ENCODE results near the gene AK4.
"Not testable (repeated sequence)": the region's sequence is repeated elsewhere in the genome, so short reads cannot be mapped to it uniquely, and the experiment has no call there.

The AK4 gene

DNA sequence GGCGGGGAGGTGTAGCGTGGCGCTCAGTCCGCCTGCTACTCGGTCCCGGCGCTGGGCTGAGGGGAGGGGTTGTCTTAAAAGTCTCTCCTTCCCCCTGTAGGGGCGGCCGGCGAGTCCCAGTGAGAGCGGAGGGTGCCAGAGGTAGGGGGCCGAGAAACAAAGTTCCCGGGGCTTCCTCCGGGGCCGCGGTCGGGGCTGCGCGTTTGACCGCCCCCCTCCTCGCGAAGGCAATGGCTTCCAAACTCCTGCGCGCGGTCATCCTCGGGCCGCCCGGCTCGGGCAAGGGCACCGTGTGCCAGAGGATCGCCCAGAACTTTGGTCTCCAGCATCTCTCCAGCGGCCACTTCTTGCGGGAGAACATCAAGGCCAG, at the start of gene AK4:
AK4 (plus strand) TSS at position 26 of the 370 bp plus-strand sequence; CDS start at position 231, 205 bp downstream.
- DNase-seq, result not testable (repeated sequence)

DNA sequence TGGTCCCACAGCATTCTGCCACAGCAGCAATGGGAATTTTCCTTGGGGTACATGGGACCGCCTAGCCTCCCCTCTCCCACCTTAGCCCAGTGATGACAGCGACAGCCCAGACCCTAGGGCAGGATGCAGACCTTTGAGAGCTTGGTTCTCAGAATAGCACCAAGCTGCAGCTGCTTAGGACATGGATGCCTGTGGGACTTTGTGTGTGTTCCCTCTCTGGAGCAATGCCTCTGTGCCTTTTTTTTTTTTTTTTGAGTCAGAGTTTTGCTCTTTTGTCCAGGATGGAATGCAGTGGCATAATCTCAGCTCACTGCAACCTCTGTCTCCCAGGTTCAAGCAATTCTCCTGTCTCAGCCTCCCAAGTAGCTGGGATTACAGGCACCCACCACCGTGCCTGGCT, 44.2 kb upstream of the AK4 start:
- no peak for DNase-seq

DNA sequence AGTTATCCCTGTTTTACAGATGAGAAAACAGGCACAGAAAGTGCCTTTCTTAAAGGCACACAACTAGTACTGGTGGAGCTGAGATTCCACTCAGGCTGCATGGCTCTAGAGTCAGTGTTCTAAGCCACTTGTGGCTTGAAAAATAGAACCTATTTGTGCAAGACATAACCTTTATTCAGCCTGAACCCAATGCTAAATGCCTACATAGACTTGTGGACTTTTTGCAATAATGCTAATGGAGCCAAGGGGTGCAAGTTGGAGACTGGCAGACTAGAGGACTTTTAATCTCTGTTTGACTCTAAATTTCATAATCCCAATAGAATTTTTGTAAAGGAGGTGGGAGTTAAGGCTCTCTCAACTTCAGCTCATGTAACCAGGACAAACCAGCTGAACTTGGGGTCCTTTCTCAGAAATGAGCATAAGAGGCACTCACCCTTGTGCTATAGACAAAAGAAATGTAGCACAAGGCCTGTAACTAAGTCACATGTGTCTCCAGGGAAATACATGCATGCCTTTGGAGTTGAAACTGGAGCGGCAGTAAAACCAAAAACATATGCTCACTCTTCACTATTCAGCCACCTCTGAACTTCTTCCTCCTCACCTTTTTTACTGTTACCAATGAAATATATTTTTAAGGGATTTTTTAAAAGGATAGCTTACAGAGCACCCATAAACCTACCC, 43.0 kb upstream of the AK4 start:
- no peak for DNase-seq

DNA sequence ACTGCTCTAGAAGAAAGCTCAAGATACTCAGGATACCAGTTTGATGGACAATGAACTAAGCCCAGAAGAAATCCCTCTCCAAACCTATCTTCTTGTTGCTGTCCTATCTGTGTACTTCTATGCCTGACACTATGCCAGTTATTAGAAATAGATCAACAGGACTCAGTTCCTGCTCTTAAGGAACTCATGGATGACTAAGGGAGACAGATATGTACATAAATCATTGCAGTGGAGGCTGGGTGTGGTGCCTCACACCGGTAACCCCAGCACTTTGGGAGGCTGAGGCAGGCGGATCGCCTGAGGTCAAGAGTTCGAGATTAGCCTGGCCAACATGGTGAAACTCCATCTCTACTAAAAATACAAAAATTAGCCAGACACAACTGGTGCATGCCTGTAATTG, 42.4 kb upstream of the AK4 start:
- DNase-seq, result no peak

DNA sequence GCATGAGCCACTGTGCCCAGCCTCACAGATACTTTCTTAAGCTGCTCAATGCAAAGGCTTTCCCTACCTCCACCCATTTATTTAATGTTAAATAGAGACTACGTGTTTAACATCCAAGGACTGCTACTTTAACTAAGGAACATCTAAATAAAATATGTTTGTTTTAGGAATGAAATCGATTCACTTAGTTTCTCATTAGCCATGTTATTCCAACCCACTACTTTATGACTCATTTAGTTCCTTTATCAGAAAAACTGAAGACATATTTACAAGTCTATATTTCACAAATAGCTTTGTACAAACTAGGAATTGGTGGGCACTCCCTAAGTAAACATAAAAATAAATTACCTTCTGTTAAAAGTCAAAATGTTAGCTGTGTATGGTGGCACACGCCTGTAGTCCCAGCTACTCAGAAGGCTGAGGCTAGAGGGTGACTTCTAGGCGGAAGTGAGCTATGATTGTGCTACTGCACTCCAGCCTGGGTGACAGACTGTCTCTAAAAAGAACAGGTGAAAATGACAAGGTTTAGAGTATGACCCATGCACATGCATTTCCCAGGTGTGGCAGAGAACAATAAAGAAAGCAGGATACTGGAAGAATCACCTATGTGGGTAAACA, 39.9 kb upstream of the AK4 start:
- DNase-seq, result no peak

DNA sequence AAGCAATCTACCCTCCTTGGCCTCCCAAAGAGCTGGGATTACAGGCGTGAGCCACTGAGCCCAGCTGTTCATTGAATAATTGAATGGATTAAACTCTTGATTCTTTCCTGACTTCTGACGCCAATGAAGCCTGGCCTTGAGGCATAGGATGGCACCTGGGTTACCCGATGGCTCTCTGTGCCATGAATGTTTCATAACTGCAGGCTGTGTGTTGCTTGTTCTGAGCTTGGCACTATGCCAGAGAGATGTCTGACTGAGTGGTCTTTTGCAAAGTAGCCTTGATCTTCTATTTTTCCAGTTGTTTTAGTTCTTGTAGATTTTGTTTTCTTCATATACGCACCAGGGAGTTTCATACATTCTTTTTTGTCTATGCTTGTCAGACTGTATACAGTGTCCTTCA, 38.5 kb upstream of the AK4 start:
- no peak for DNase-seq

DNA sequence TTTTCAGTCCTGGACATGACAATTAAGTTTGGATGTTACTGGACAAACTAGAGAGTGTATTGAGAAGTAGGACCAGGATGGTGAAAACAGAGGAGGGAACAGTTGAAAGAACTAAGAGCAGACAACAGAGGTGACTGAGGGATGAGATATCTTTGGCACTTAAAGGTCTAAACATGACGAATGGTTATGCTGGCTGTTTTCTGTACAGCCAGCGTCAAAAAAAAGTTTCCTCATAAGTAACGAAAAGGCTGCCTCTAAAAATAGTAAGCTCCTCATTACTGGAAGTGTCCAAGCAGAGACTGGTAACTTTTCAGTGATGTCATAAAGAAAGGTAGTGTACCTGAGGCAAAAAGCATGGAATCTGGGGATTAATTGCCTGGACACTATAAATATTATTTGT, 35.2 kb upstream of the AK4 start:
- no peak for DNase-seq

DNA sequence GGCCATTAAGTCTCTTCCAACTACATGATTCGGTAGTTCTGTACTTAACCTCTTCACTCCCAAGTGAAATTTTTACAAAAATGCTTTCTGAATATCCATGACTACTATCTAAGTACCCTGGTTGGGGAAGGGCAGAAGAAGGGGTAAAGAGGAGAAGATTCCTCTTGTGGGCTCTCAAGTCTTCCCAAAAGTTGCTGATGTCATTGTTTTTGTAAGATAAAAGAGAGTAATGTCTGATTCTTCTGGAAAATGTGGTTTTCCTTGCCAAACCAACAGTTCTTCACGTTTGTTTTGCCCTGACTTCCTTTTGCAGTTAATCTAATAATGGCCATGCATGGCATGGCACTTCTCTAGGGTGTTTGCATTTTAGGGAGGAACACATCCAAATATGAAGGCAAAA, 34.7 kb upstream of the AK4 start:
- DNase-seq, result no peak

DNA sequence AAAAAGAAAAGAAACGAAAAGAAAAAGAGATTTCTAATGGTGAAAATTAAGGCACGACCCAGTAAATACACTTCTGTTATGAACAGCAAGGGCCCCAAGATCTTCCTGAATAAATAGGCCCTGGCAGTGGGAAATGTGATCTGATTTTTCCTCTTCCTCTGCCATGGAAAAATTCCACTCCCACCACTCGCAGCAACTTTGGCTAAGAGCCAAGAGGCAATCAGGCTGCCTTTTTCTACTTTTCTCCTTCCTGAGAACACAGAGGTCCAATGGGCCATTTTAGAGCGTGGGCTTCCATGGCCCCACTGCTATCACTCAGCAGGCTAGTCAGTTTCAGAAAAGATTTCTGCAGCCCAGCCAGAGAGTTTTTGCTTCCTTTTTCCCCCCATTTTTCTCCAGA, 33.7 kb upstream of the AK4 start:
- no peak for DNase-seq

DNA sequence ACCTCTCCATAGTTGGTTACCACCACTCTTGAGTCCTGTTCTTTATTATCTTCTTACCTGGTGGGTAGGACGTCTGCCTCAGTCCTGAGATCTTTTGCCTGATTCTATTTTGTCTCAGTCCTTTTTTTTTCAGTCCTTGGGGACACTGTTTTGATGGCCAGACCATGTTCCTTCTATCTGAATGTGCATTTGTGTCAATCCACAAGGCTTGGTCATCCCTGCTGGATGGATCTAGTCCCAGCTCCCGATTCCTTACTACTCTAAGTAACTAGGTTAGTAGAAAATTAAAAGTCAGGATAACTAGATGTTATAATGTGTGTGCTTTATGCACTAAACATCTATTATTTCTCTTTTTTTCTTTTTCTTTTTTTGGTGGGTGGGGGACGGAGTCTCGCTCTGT, 28.1 kb upstream of the AK4 start:
- no peak for DNase-seq

DNA sequence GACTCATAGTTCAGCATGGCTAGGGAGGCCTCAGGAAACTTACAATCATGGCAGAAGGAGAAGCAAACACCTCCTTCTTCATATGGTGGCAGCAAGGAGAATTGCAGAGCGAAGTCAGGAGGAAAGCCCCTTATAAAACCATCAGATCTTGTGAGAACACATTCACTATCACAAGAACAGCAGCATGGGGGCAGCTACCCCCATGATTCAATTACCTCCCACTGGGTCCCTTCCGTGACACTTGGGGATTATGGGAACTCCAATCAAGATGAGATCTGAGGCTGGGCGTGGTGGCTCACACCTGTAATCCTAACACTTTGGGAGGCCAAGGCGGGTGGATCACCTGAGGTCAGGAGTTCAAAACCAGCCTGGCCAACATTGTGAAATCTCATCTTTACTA, 18.9 kb upstream of the AK4 start:
- DNase-seq, result not testable (repeated sequence)

DNA sequence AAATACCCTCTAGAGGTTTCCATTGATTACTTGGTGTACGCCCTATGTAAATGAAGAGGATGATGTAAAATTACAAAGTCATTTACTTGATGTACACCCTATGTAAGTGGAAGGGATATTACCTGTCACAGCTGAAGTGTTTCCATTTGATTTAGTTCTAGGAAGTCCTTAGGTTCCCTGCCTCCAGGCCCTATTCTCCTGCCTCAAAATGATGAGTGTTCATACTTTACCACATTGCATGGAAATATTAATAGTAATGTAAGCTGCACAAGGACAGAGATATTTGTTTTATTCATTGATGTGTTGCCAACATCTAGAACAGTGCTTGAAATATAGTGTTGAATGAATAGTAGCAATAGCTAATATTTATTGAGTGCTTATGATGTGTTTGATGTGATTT, 9.5 kb upstream of the AK4 start:
- DNase-seq, result no peak

DNA sequence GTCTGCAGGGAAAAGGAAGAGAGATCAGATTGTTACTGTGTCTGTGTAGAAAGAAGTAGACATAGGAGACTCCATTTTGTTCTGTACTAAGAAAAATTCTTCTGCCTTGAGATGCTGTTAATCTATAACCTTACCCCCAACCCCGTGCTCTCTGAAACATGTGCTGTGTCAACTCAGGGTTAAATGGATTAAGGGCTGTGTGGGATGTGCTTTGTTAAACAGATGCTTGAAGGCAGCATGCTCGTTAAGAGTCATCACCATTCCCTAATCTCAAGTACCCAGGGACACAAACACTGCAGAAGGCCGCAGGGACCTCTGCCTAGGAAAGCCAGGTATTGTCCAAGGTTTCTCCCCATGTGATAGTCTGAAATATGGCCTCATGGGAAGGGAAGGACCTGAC, 8.2 kb upstream of the AK4 start:
- DNase-seq, result not testable (repeated sequence)

DNA sequence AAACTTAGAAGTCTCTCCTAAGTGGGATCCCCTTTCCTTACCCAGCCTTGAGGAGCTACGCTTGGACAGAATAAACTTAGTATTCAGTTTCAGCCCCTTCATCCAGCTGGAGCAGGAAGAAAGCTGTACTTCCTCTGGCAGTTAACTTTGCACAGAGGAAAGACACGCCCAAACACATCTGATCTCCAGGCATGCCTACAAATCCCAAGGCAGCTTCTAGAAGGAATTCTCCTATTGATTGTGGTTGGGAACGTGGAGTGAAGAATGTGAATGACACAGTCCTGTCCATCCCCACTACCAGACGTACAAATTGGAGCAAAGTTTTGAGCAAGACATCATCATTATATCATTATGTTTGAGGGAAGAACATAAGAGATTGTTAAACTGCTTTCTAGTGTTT, 6.6 kb upstream of the AK4 start:
- no peak for DNase-seq

DNA sequence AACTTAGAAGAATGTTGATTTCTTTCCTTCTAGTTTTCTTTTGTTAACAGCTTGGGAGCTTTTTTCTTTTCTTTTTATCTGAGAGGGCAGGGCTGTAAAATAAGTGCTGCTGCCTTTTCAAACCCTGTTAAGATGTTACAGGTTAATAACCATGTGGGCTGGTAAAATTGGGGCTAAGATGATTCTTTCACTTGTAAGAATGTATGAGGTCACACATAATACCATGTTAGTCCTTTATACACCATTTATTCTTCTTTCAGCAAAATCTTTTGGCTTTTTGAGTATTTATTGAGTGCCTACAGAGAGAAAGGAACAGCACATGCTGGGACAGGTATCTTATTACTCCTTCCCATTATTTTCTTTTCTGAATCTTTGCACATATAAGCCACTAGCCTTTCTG, 6.1 kb upstream of the AK4 start:
- no peak for DNase-seq

DNA sequence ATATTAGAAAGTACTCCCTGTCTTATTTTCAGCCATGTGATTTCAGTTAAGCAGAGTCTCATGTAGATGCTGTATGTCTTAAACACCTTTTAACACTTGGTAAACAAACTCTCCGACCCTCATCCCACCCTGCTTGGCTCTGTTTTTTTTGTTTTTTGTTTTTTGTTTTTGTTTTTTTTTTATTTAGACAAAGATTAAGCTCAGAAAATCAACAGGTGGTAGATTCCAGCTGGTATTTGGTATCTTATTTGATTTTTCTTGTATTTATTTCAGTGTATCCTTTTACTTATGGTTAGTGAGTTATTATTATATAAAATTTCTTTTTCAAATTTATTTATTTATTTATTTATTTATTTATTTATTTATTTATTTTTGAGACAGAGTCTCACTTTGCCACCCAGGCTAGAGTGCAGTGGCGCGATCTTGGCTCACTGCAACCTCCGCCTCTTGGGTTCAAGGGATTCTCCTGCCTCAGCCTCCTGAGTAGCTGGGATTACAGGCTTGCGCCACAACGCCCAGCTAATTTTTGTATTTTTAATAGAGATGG, 4.8 kb upstream of the AK4 start:
- DNase-seq, result not testable (repeated sequence)

DNA sequence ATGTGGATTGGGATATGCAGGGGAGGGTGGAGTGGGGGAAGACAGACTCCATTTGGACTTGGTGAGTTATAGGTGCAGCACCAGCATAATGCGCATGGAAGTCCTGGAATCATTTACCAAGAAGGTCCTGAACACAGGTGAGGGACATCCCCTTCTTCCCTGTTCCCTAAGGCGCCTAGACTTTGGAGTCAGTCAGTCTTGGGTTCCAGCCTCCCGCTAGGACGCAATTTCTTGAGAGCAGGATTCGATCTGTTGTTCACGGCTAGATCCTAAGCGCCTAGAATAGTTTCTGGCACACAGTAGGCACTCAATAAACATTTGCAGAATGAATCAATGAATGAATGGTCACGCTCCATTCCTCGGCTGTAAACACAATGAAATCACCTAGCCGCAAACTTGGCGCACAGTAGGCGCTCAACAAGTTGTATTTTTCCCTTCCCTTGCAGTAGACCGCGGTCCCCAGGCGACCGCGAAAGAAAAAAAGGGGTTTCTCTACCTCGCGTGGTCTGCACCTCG, 1.0 kb upstream of the AK4 start:
- DNase-seq, result no peak

DNA sequence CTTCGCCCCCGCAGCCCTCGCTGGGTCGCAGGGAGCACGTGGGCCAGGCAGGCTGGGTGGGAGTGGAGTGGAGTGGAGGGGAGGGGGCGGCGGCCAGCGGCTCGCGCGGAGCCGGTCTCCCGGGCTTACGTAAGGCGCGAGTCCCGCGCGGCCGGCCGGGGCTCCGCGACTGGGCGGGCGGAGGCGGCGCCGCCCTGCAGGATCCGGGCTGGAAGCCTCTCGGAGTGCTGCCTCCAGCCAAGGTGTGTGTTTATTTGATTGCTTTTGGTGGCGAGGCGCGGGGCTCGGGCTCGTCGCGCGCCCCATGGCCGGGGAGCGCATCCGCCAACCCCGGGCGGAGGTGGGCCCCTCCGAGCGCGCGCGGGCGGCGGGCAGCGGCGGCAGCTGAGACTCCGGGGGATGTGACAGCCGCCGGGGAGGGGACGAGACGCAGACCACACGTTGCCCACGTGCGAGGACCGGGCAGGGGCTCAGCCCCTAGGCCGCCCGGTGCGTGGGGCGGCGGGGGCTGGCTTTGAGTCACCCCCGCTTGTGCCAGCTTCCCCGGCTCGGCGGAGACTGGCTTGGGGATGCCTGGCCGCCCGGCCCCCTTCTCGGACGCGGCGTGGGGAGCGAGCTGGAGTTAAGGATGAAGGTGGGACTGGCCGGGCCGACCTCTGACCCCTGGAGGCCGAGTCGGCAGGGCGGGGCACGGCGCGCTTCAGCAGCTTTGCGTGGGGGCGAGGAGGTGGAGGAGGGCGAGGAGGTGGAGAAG, 402 bp upstream of the AK4 start:
- peak; percentile 29 for DNase-seq

DNA sequence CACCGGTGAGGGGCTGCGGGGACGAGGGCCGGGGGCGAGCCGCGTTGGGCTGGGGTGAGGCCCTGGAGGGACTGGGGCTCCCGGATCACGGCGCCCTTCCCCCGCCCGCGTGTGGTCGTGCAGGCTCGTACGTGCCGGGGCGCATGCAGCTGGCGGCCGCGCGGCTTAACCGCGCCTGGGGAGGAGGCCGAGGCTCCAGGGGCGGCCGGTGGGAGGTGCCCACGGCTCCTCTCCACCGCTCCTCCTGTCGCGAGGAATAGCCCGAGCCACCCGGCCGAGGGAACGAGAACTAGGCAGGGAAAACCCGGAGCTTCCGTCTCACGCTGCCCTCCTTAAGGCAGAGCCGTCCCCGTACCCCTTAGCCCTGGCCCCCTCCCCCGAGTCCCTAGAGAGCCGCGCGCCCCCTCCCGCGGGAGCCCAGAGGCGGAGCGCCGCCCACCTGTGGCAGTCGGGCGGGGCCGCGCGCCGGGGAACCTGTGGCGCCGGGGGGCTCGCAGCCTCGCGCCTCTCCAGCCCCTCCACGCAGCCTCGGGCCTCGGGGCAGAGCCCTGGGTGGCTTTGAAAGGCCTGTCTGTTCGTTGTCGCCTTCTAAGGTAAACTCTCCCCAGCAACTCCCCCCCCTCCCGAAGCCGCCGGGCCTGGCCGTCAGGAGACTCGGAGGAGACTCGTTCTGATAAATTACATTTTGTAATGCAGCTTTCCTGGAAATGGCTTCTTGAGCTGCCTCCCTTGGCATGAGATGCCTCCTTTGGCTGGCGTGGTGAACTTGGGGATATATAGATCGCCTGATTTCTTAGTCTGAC, 746 bp downstream of the AK4 start:
- DNase-seq, result peak; percentile 42

DNA sequence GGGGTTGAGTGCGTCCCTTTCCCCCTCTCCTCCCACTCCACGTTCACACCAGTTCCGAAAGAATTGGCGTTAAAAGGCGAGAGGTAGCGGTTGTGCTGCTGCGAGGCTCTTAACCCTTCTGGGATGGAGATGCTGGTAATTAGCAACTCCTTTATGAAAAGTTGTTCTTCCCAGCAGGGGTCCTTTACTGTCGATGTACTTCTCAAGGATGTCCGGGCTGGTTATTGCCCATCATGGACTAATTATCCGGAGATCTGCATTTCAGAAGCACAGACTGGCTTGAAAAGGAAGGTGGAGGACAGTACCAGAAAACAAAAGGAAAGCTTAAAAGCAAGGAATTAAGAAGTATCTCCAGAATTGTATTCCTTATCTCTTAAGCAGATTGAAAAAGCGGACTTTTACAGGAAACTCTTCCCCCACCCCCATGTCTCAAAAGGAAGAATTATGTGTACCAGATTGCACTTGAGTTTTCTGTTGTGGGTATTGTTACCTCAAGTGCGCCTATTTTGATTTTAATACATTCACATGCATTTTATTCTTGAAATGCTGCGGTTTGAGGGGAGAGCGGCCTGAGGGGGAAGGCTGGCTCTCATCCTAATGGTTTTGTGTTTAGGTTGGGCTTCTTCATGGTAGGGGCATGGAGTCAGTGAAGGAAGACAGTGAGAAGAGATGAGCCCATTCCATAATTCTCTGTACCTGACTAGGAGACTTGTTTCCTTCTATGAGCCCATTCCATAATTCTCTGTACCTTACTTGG, 1.5 kb downstream of the AK4 start:
- no peak for DNase-seq

DNA sequence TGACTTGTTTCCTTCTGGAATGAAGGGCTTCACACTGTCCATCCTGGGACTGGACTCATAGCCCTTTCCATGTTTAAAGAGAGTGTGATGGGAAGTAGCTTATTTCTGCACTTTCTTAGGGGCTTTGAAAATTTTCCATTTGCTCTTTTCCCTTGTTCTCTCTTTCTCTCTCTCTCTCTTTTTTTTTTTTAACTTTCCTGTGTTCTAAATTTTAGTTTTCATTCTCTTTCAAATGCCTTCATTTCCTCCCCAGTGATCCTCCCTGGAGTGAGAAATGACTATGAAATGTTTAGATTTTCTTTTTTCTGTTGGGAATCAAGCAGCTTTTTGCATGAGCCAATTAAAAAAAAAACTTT, 2.1 kb downstream of the AK4 start:
- no peak for DNase-seq

DNA sequence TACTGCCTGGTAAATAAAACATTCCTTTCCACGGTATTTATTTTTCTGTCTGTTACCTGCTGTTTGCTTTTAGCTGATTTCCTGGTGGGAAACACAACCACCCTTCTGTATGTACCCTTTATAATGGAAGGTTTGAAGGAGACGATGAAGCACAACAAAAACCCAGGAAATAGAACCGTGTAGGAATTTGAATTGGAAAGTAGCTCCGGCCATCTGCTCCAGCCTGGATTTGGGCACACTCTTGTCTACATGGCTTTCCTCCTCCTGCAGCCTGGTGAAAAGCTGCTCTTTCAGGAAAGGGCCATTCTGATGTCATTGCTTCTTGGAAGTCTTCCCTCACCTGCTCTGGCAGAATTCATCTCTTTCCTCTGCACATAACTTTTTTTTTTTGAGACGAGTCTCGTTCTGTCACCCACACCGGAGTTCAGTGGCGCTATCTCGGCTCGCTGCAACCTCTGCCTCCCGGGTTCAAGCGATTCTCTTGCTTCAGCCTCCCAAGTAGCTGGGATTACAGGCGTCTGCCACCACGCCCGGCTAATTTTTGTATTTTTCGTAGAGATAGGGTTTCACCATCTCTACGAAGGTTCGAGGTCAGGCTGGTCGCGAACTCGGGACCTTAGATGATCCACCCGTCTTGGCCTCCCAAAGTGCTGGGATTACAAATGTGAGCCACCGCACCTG, 2.7 kb downstream of the AK4 start:
- DNase-seq, result no peak

Data from activated naive CD4-positive, alpha-beta T cell treated with anti-CD3 and anti-CD28 coated beads, Interleukin-2, amount 50 U/mL, for 16 hours (primary cell).